HepG2 (cell line): ENCODE results near the gene DBNDD1. TPM values are rescaled to one million over a fixed set of nuclear protein-coding genes. Genes with fewer than 3 reads are reported as not detected.

ENCODE experiments used
- ATAC-seq: fragments of 200-7000 bp; cut with Tn5 transposase; 3 replicates; pipeline ENCODE4 v1.9.1; 2020; ENCODE audit warnings: mild to moderate bottlenecking, moderate library complexity
- BruUV-seq: library from RNA; stranded (reverse); fragments of 400-500 nt; replicated peaks from 2 replicates; lab custom pipeline; 2021; lab: Mats Ljungman, UMichigan
- CTCF ChIA-PET: fragments of 300-600 bp; formaldehyde crosslinking; extraction: SDS; loops from one replicate; lab custom pipeline; 2021; ENCODE audit warnings: low total read pairs, inconsistent platforms, low intra/inter-chr PET ratio; lab: Yijun Ruan, JAX
- POLR2A ChIA-PET: fragments of 350-600 bp; sonication (Branson Sonifier 250); formaldehyde crosslinking; loops from one replicate; lab custom pipeline; 2020; ENCODE audit warnings: antibody characterized with exemption, inconsistent platforms; lab: Yijun Ruan, JAX
- DNase-seq: peaks from one replicate; pipeline ENCODE4 v3.0.0-alpha.2; 2015; ENCODE audit warnings: low spot score
- FAIRE-seq: peaks from 3 replicates; lab custom pipeline; 2011; peaks lifted over from hg19 to GRCh38; lab: Jason Lieb, UNC
- H2AFZ ChIP-seq: one replicate; pipeline ENCODE4 v1.6.1; 2011; ENCODE audit warnings: low read length, inconsistent platforms
- H3K27ac ChIP-seq: fragments of 300-600 bp; 3 replicates; pipeline ENCODE4 v1.8.0; 2011; ENCODE audit warnings: mixed run types, mild to moderate bottlenecking, mixed read lengths, low read length, inconsistent platforms; ENCODE audit not compliant: insufficient read depth; ENCODE audit errors: extremely low read length
- H3K27me3 ChIP-seq, 2 experiments: fragments of 200-600 bp in 1 of 2; 2 replicates in 1 of 2; 3 replicates in 1 of 2; pipeline versions ENCODE4 v1.6.0 to v1.8.0; 2011; ENCODE audit warnings: low read length in 2 of 2, mild to moderate bottlenecking in 2 of 2, moderate library complexity in 2 of 2, inconsistent platforms in 1 of 2; ENCODE audit not compliant: insufficient read depth in 2 of 2, control insufficient read depth in 1 of 2
- H3K36me3 ChIP-seq, 2 experiments: fragments of 200-600 bp in 1 of 2; replicated peaks in 1 of 2; 2 replicates in 1 of 2; 3 replicates in 1 of 2; pipeline versions ENCODE4 v1.5.1 to v1.8.0; 2011; ENCODE audit warnings: low read length in 2 of 2, inconsistent platforms in 1 of 2; ENCODE audit not compliant: insufficient read depth in 2 of 2, control insufficient read depth in 1 of 2
- H3K4me1 ChIP-seq: 2 replicates; pipeline ENCODE4 v1.5.1; 2012; ENCODE audit warnings: low read length, inconsistent platforms; ENCODE audit not compliant: insufficient read depth
- H3K4me2 ChIP-seq: 2 replicates; pipeline ENCODE4 v1.6.0; 2011; ENCODE audit warnings: low read depth, low read length, inconsistent platforms
- H3K4me3 ChIP-seq, 3 experiments: fragments of 200-600 bp in 1 of 3; sonication (generic), shearing (Covaris generic) in 1 of 3; replicated peaks in 1 of 3; 2 replicates each; pipeline ENCODE4 v1.5.1; 2011 to 2016; ENCODE audit warnings: low read length in 3 of 3, inconsistent platforms in 2 of 3, low read depth in 2 of 3, mild to moderate bottlenecking in 2 of 3, control low read depth in 1 of 3, mixed read lengths in 1 of 3; ENCODE audit not compliant: insufficient read depth in 1 of 3
- H3K79me2 ChIP-seq: one replicate; pipeline ENCODE4 v1.6.1; 2011; ENCODE audit warnings: low read length, inconsistent platforms; ENCODE audit not compliant: insufficient read depth
- H3K9ac ChIP-seq: 2 replicates; pipeline ENCODE4 v1.6.0; 2011; ENCODE audit warnings: mild to moderate bottlenecking, low read depth, low read length, inconsistent platforms; ENCODE audit not compliant: insufficient read depth
- H3K9me3 ChIP-seq: 2 replicates; pipeline ENCODE4 v1.5.1; 2012; ENCODE audit warnings: mild to moderate bottlenecking, low read length
- H4K20me1 ChIP-seq: 2 replicates; pipeline ENCODE4 v1.6.0; 2011; ENCODE audit warnings: inconsistent platforms, mild to moderate bottlenecking, low read length, moderate library complexity; ENCODE audit not compliant: insufficient read depth
- ZNF687 ChIP-seq: sonication (generic); formaldehyde crosslinking; IDR thresholded peaks from 2 replicates; pipeline ENCODE4 v1.5.1; 2020; ENCODE audit warnings: mild to moderate bottlenecking, missing genetic modification reagents, moderate library complexity
- WGBS: methylation state at CpG from one replicate; pipeline ENCODE4 v1.1.6; 2017; ENCODE audit warnings: low lambda C conversion rate; 5-methylcytosine and 5-hydroxymethylcytosine counted together
- in situ Hi-C: cut with HindIII; loops from 2 replicates; pipeline ENCODE4 v1.10.0; 2017; ENCODE audit warnings: low pct_unique_long_range_greater_than_20kb; ENCODE audit not compliant: extremely low pct_ligation_motif_present
- intact Hi-C: fragments of 100-400 bp; cut with micrococcal nuclease; formaldehyde crosslinking; loops from one replicate; pipeline ENCODE4 v1.10.0; 2022; ENCODE audit not compliant: unreplicated experiment
- polyA plus RNA-seq, 8 experiments: library from polyadenylated mRNA; depleted of rRNA in 3 of 8; stranded (reverse) in 7 of 8; unstranded in 1 of 8; fragments of >200 nt; fragmentation: Illumina TruSeq in 4 of 8; extraction: Trizol in 4 of 8; gene quantifications; 2 replicates each; pipeline versions ENCODE4 v1.2.1 to v1.2.3, GENCODE V29; 2011 to 2016; ENCODE audit warnings: low read depth in 4 of 8, missing spikeins in 1 of 8, mixed read lengths in 1 of 8; ENCODE audit not compliant: insufficient read depth in 1 of 8
- total RNA-seq, 5 experiments: library from RNA; depleted of rRNA; stranded (reverse); fragments of >200 nt; fragmentation: Illumina TruSeq; extraction: Trizol; gene quantifications; 2 replicates each; pipeline ENCODE4 v1.2.3, GENCODE V29; 2016; ENCODE audit warnings: low read depth in 1 of 5
- TF ChIP-seq, protein P1 (sequence below): sonication (generic); formaldehyde crosslinking; IDR thresholded peaks from 2 replicates; pipeline ENCODE4 v1.9.0; 2021; ENCODE audit warnings: missing genetic modification reagents, borderline replicate concordance

The DBNDD1 gene
- total and polyA plus RNA-seq, 2 of the 13 experiments (the other 11 are each of a cell fraction or from before 2014, with no cell fraction given) = 17.0 to 40.4 TPM

DNA sequence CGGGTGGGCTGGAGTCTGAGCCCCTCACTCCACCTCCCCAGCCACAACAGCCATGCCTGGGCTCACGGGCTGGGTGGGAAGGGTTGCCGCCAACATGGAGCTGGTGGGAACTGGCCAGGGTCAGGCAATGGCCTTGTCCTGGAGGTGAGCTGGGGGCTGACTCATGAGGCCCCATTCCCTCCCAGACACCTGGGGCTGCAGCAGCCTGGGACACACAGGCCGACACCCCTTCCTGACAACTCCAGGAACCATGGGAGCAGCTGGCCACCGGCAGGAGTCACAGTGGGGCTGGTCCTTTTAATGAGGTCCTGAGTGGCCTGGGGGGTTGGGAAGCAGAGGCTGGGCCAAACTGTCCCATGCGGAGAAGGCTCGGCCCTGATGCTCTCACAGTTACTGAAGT is 12.2 kb downstream of the DBNDD1 start:
- no peak overlapping the region for H3K4me2 ChIP-seq
- ATAC-seq = peak; percentile 2; the same call in 1 of the 3 replicates
- BruUV-seq = no TSS peak

More for the DNA sequence above, 12.2 kb downstream of the DBNDD1 start:
- no peak for DNase-seq
- peak; percentile 12; the same call in 1 of the 2 replicates for TF ChIP-seq ZNF687 (CRISPR knock-in tag)
- TF ChIP-seq, protein P1, sequence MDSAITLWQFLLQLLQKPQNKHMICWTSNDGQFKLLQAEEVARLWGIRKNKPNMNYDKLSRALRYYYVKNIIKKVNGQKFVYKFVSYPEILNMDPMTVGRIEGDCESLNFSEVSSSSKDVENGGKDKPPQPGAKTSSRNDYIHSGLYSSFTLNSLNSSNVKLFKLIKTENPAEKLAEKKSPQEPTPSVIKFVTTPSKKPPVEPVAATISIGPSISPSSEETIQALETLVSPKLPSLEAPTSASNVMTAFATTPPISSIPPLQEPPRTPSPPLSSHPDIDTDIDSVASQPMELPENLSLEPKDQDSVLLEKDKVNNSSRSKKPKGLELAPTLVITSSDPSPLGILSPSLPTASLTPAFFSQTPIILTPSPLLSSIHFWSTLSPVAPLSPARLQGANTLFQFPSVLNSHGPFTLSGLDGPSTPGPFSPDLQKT (CRISPR knock-in tag) = no peak
- H4K20me1 ChIP-seq = no peaks in the 10 kb centered on the region
- H3K9me3 ChIP-seq = no peaks in the 10 kb centered on the region
- H3K9ac ChIP-seq = no peak overlapping the region
- no peak overlapping the region for H3K4me3 ChIP-seq
- no peaks in the 10 kb centered on the region for H3K79me2 ChIP-seq
- no peak overlapping the region for H2AFZ ChIP-seq
- CTCF ChIA-PET = no interaction called here
- whole genome bisulfite sequencing = 97% methylated on average over 5 of the region's 7 CpGs
- FAIRE-seq = no peak
- H3K27ac ChIP-seq = no peak overlapping the region
- H3K27me3 ChIP-seq = no peaks in the 10 kb centered on the region
- no peaks in the 10 kb centered on the region; a peak in 1 of 5 replicates for H3K36me3 ChIP-seq
- intact Hi-C loops (no loop called here), in situ Hi-C loops (no loop called here)
- peaks cover 28% of the 10 kb centered on the region for H3K4me1 ChIP-seq
- POLR2A ChIA-PET = no interaction called here
